HCT116 (cell line): Measurements from ENCODE around the gene YIPF3. TPM values are rescaled to one million over a fixed set of nuclear protein-coding genes. Genes with fewer than 3 reads are reported as not detected.

ENCODE experiments used
- ATAC-seq: fragments of 200-7000 bp; cut with Tn5 transposase; 2 replicates; pipeline ENCODE4 v1.9.1; 2020; ENCODE audit warnings: mild to moderate bottlenecking, moderate library complexity
- BruUV-seq: library from RNA; stranded (reverse); fragments of 400-500 nt; replicated peaks from 2 replicates; lab custom pipeline; 2021; lab: Mats Ljungman, UMichigan
- CTCF ChIA-PET: fragments of 300-600 bp; sonication (Branson Sonifier 250); formaldehyde crosslinking; loops from one replicate; lab custom pipeline; 2021; ENCODE audit warnings: antibody characterized with exemption; lab: Charles Lee
- POLR2A ChIA-PET: fragments of 300-600, 350-600 bp; sonication (Branson Sonifier 250); formaldehyde crosslinking; loops from one replicate; lab custom pipeline; 2021; ENCODE audit warnings: antibody characterized with exemption; lab: Charles Lee
- RAD21 ChIA-PET, 2 experiments: fragments of 300-600 bp; sonication (Branson Sonifier 250); formaldehyde crosslinking; loops; one replicate each; lab custom pipeline; 2023; ENCODE audit warnings: low total read pairs in 2 of 2; ENCODE audit not compliant: uncharacterized antibody in 2 of 2, unreplicated experiment in 2 of 2, low non-redundant PET in 1 of 2; lab: Charles Lee
- DNase-seq: peaks from one replicate; pipeline ENCODE4 v3.0.0-alpha.2; 2010; ENCODE audit warnings: low read depth, low spot score
- H2AFZ ChIP-seq: fragments of 200-600 bp; shearing (Covaris generic), sonication (generic); 2 replicates; pipeline ENCODE4 v1.6.1; 2017; ENCODE audit warnings: low read depth, mixed run types, mixed read lengths, antibody characterized with exemption, low read length; ENCODE audit not compliant: poor library complexity, severe bottlenecking
- H3K27ac ChIP-seq: 2 replicates; pipeline ENCODE4 v1.5.1; 2012; ENCODE audit warnings: low read depth, low read length
- H3K27me3 ChIP-seq: fragments of 200-600 bp; sonication (generic); 2 replicates; pipeline ENCODE4 v1.6.1; 2016; ENCODE audit warnings: mixed run types, low read length, mixed read lengths; ENCODE audit not compliant: insufficient read depth
- H3K36me3 ChIP-seq, 2 experiments: fragments of 200-500 bp in 1 of 2; fragments of 200-600 bp in 1 of 2; sonication (Bioruptor generic) in 1 of 2; sonication (generic) in 1 of 2; 2 replicates each; pipeline versions ENCODE4 v1.5.1 to v1.6.1; 2014 to 2016; ENCODE audit warnings: low read length in 2 of 2, inconsistent platforms in 1 of 2, mixed read lengths in 1 of 2, mixed run types in 1 of 2; ENCODE audit not compliant: insufficient read depth in 2 of 2, control insufficient read depth in 1 of 2
- H3K4me1 ChIP-seq, 2 experiments: fragments of 200-600 bp in 1 of 2; sonication (generic) in 1 of 2; 2 replicates each; pipeline versions ENCODE4 v1.5.1 to v1.6.1; 2012 to 2017; ENCODE audit warnings: low read length in 2 of 2, inconsistent platforms in 1 of 2, mild to moderate bottlenecking in 1 of 2, mixed read lengths in 1 of 2, mixed run types in 1 of 2, moderate library complexity in 1 of 2; ENCODE audit not compliant: insufficient read depth in 2 of 2, control insufficient read depth in 1 of 2
- H3K4me2 ChIP-seq: fragments of 200-600 bp; sonication (generic); 2 replicates; pipeline ENCODE4 v1.6.1; 2017; ENCODE audit warnings: mixed run types, low read length, mixed read lengths
- H3K4me3 ChIP-seq, 2 experiments: fragments of 200-600 bp in 1 of 2; sonication (generic) in 1 of 2; replicated peaks in 1 of 2; 2 replicates each; pipeline ENCODE4 v1.5.1; 2011 to 2016; ENCODE audit warnings: low read length in 2 of 2, control low read depth in 1 of 2, low read depth in 1 of 2, mild to moderate bottlenecking in 1 of 2, mixed read lengths in 1 of 2, mixed run types in 1 of 2
- H3K79me2 ChIP-seq: fragments of 200-600 bp; sonication (generic); 2 replicates; pipeline ENCODE4 v1.6.1; 2017; ENCODE audit warnings: mild to moderate bottlenecking, mixed run types, low read length, moderate library complexity, mixed read lengths; ENCODE audit not compliant: insufficient read depth
- H3K9ac ChIP-seq: fragments of 200-600 bp; sonication (generic); 2 replicates; pipeline ENCODE4 v1.6.1; 2016; ENCODE audit warnings: low read length, mixed read lengths
- H3K9me2 ChIP-seq: fragments of 200-600 bp; sonication (generic), shearing (Covaris generic); 2 replicates; pipeline ENCODE4 v1.6.1; 2017; ENCODE audit warnings: mixed run types, mild to moderate bottlenecking, moderate library complexity; ENCODE audit not compliant: insufficient read depth
- H3K9me3 ChIP-seq, 2 experiments: fragments of 200-500 bp in 1 of 2; fragments of 200-600 bp in 1 of 2; sonication (Bioruptor generic) in 1 of 2; sonication (generic) in 1 of 2; 2 replicates each; pipeline ENCODE4 v1.6.1; 2014 to 2017; ENCODE audit warnings: low read length in 2 of 2, mixed read lengths in 2 of 2, inconsistent platforms in 1 of 2, low read depth in 1 of 2, mild to moderate bottlenecking in 1 of 2, mixed run types in 1 of 2, moderate library complexity in 1 of 2; ENCODE audit not compliant: control insufficient read depth in 1 of 2, insufficient read depth in 1 of 2
- H4K20me1 ChIP-seq: fragments of 200-600 bp; sonication (generic), shearing (Covaris generic); 2 replicates; pipeline ENCODE4 v1.6.1; 2017; ENCODE audit warnings: mixed run types, mild to moderate bottlenecking, moderate library complexity; ENCODE audit not compliant: insufficient read depth
- ATF3 ChIP-seq: IDR thresholded peaks from 2 replicates; pipeline ENCODE4 v1.6.1; 2012
- CBX3 ChIP-seq: IDR thresholded peaks from 2 replicates; pipeline ENCODE4 v1.6.1; 2012; ENCODE audit warnings: low read depth
- CEBPB ChIP-seq: IDR thresholded peaks from 2 replicates; pipeline ENCODE4 v1.6.1; 2012; ENCODE audit warnings: low read depth
- CTCF ChIP-seq, 3 experiments: fragments of 200-600 bp in 1 of 3; sonication (generic) in 1 of 3; IDR thresholded peaks in 2 of 3; conservative IDR thresholded peaks in 1 of 3; 2 replicates each; pipeline ENCODE4 v1.5.1; 2012 to 2017; ENCODE audit warnings: low read depth in 2 of 3, low read length in 2 of 3, antibody characterized with exemption in 1 of 3, borderline replicate concordance in 1 of 3, control low read depth in 1 of 3, mild to moderate bottlenecking in 1 of 3, mixed read lengths in 1 of 3, mixed run types in 1 of 3, moderate library complexity in 1 of 3; ENCODE audit not compliant: insufficient read depth in 1 of 3
- EGR1 ChIP-seq: IDR thresholded peaks from 2 replicates; pipeline ENCODE4 v1.6.1; 2012; ENCODE audit warnings: low read depth
- ELF1 ChIP-seq: IDR thresholded peaks from 2 replicates; pipeline ENCODE4 v1.6.1; 2012; ENCODE audit warnings: low read depth, borderline replicate concordance
- EZH2 ChIP-seq: fragments of 200-600 bp; sonication (generic); IDR thresholded peaks from 2 replicates; pipeline ENCODE4 v1.6.1; 2017; ENCODE audit warnings: antibody characterized with exemption, mixed run types
- EZH2phosphoT487 ChIP-seq: fragments of 200-600 bp; IDR thresholded peaks from 2 replicates; pipeline ENCODE4 v1.6.1; 2018; ENCODE audit warnings: antibody characterized with exemption, borderline replicate concordance
- FOSL1 ChIP-seq: IDR thresholded peaks from 2 replicates; pipeline ENCODE4 v1.6.1; 2012; ENCODE audit warnings: low read depth
- MAX ChIP-seq: IDR thresholded peaks from 2 replicates; pipeline ENCODE4 v1.6.1; 2012
- POLR2A ChIP-seq: IDR thresholded peaks from 2 replicates; pipeline ENCODE4 v1.7.0; 2011; ENCODE audit warnings: borderline replicate concordance; ENCODE audit not compliant: insufficient read depth, insufficient read length; ENCODE audit errors: extremely low read depth
- REST ChIP-seq: IDR thresholded peaks from 2 replicates; pipeline ENCODE4 v1.6.1; 2012; ENCODE audit warnings: low read depth
- SIN3A ChIP-seq: IDR thresholded peaks from 2 replicates; pipeline ENCODE4 v1.6.1; 2012; ENCODE audit warnings: low read depth
- SRF ChIP-seq: IDR thresholded peaks from 2 replicates; pipeline ENCODE4 v1.6.1; 2012; ENCODE audit warnings: low read depth
- TCF7L2 ChIP-seq: IDR thresholded peaks from 2 replicates; pipeline ENCODE4 v1.7.0; 2011; ENCODE audit warnings: borderline replicate concordance, inconsistent platforms; ENCODE audit not compliant: insufficient read depth, insufficient read length; ENCODE audit errors: extremely low read depth
- YY1 ChIP-seq: IDR thresholded peaks from 2 replicates; pipeline ENCODE4 v1.6.1; 2011; ENCODE audit warnings: low read length, low read depth, moderate library complexity, mild to moderate bottlenecking; ENCODE audit not compliant: insufficient replicate concordance; ENCODE audit errors: extremely low read depth
- ZFX ChIP-seq: fragments of 450-650 bp; IDR thresholded peaks from 2 replicates; pipeline ENCODE4 v1.6.1; 2017
- ZNF274 ChIP-seq: fragments of 200-500 bp; sonication (Bioruptor generic); IDR thresholded peaks from 2 replicates; pipeline ENCODE4 v1.6.1; 2014; ENCODE audit warnings: mild to moderate bottlenecking, low read depth, low read length, inconsistent platforms
- intact Hi-C: fragments of 100-400 bp; cut with micrococcal nuclease; formaldehyde crosslinking; loops from 2 replicates; pipeline ENCODE4 v1.10.0; 2022
- total RNA-seq: library from RNA; stranded (reverse); gene quantifications from one replicate; pipeline ENCODE4 v1.2.1, GENCODE V29; 2021; ENCODE audit not compliant: unreplicated experiment

YIPF3 gene
- total RNA-seq, 1 experiment from 2014 or later, result 84.5 TPM

GRCh38 chr6:43491750-43492661 is 24.7 kb downstream of the YIPF3 start (continued):
- TF ChIP-seq ATF3 (no peak), FOSL1 (no peak), MAX (no peak; the same call in 1 of the 2 replicates), SRF (no peak), POLR2A (no peak), EZH2 (no peak), EGR1 (no peak), ELF1 (no peak), CBX3 (no peak)

GRCh38 chr6:43490523-43490939 is 26.2 kb downstream of the YIPF3 start:
- H3K79me2 ChIP-seq, result peaks cover 48% of the 10 kb centered on the region
- no peak overlapping the region for H3K9ac ChIP-seq
- CTCF ChIA-PET, result interaction anchor here (1.7 kb wide), 1 partner anchor 15 kb away, joined by 7 read pairs; no protein-coding TSS in a partner anchor
- no peaks in the 10 kb centered on the region for H4K20me1 ChIP-seq
- H3K27me3 ChIP-seq, result no peaks in the 10 kb centered on the region
- no peak overlapping the region for H2AFZ ChIP-seq
- H3K9me3 ChIP-seq, result no peaks in the 10 kb centered on the region
- ATAC-seq, result no peak
- peaks cover 11 to 36% of the 10 kb centered on the region in 2 experiments for H3K4me1 ChIP-seq
- no peak overlapping the region for H3K4me2 ChIP-seq
- no peaks in the 10 kb centered on the region for H3K9me2 ChIP-seq
- H3K4me3 ChIP-seq, result no peak overlapping the region
- intact Hi-C loops, result no loop called here
- H3K27ac ChIP-seq, result no peak overlapping the region
- no TSS peak for BruUV-seq
- RAD21 ChIA-PET, result no interaction called here
- POLR2A ChIA-PET, result no interaction called here
- no peaks in the 10 kb centered on the region for H3K36me3 ChIP-seq
- DNase-seq, result no peak
- TF ChIP-seq ZNF274, result no peak
- TF ChIP-seq REST, result no peak
- no peak for TF ChIP-seq EGR1
- TF ChIP-seq CTCF (IDR thresholded peaks at IDR 0.05 in 2 of 3, conservative IDR thresholded peaks at IDR 0.05 in 1 of 3; ENCODE audit: borderline replicate concordance in 1 of 3, insufficient read depth in 1 of 3, low read depth in 2 of 3, low read length in 2 of 3), result no peak
- no peak for TF ChIP-seq CEBPB
- no peak for TF ChIP-seq TCF7L2
- TF ChIP-seq SIN3A, result no peak
- TF ChIP-seq FOSL1, result no peak
- TF ChIP-seq ATF3, result no peak
- no peak for TF ChIP-seq EZH2phosphoT487
- no peak for TF ChIP-seq YY1
- TF ChIP-seq ZFX, result no peak
- TF ChIP-seq, all 23 proteins: peak for 0
